Right lobe of liver (tissue), 4 donors: ENCODE data around the gene PVALB.

Source experiments
- CTCF ChIP-seq, 4 donors: fragments of 200-600 bp in 3 of 4; fragments of 450-650 bp in 1 of 4; IDR thresholded peaks; one replicate each; pipeline versions ENCODE4 v1.5.1 to v1.8.0; 2016 to 2022; ENCODE audit warnings: antibody characterized with exemption in 4 of 4, mild to moderate bottlenecking in 2 of 4
- POLR2A ChIP-seq: fragments of 450-650 bp; IDR thresholded peaks from one replicate; pipeline ENCODE4 v1.6.1; 2017; ENCODE audit warnings: antibody characterized with exemption, mild to moderate bottlenecking
- donor health status: DM: no; HTN: no; CAD: no.
- donor health status: DM: no; HTN: no; CAD: no.
- donor health status: DM: no; HTN: yes; CAD: no.

GRCh38 chr22:36864454-36865215, 47.8 kb upstream of the PVALB start:
- TF ChIP-seq CTCF (IDR thresholded peaks at IDR 0.05) (no peak), POLR2A (no peak)
